Measurements from ENCODE around the gene AANAT. TPM values are rescaled to one million over a fixed set of nuclear protein-coding genes. Genes with fewer than 3 reads are reported as not detected.
"Not testable (repeated sequence)": the region's sequence is repeated elsewhere in the genome, so short reads cannot be mapped to it uniquely, and the experiment has no call there.

The AANAT gene
- polyA plus RNA-seq, 1 experiment: not detected

GRCh38 chr17:76510831-76511244 lies 43.4 kb downstream of the AANAT start:
- ChIA-PET POLR2A (no interaction called here), CTCF (interaction anchor here (0.7 to 19.7 kb wide), 7 partner anchors 12 to 126 kb away, joined by 3 to 442 read pairs (median 4); partner anchors contain the start of genes AANAT, SPHK1 and UBE2O)
- DNase-seq (ENCODE audit: low read depth): no peak
- TF ChIP-seq CTCF (IDR thresholded peaks at IDR 0.05; ENCODE audit: insufficient read depth, low read depth, low read length): no peak
- H3K27me3 ChIP-seq (ENCODE audit: control insufficient read depth, insufficient read depth, low read length): peaks cover 8% of the 10 kb centered on the region
- H3K4me3 ChIP-seq (ENCODE audit: low read depth, low read length): no peak overlapping the region
- no peaks in the 10 kb centered on the region for H3K36me3 ChIP-seq (ENCODE audit: control insufficient read depth, insufficient read depth, low read length)

GRCh38 chr17:76511668-76512365 lies 44.4 kb downstream of the AANAT start:
- Histone ChIP-seq H3K36me3 (ENCODE audit: control insufficient read depth, insufficient read depth, low read length) (no peaks in the 10 kb centered on the region), H3K27me3 (ENCODE audit: control insufficient read depth, insufficient read depth, low read length) (peaks cover 8% of the 10 kb centered on the region), H3K4me3 (ENCODE audit: low read depth, low read length) (no peak overlapping the region)
- no peak for DNase-seq (ENCODE audit: low read depth)
- no peak for TF ChIP-seq CTCF (IDR thresholded peaks at IDR 0.05; ENCODE audit: insufficient read depth, low read depth, low read length)
- ChIA-PET CTCF (interaction anchor here (0.7 to 19.7 kb wide), 9 partner anchors 11 to 204 kb away, joined by 3 to 442 read pairs (median 4); partner anchors contain the start of genes AANAT, PRCD, SPHK1 and UBE2O), POLR2A (no interaction called here)

GRCh38 chr17:76512366-76513305 lies 45.2 kb downstream of the AANAT start:
- ChIA-PET CTCF (interaction anchor here (0.7 to 19.7 kb wide), 9 partner anchors 10 to 203 kb away, joined by 3 to 442 read pairs (median 5); partner anchors contain the start of genes AANAT, PRCD, SPHK1 and UBE2O), POLR2A (no interaction called here)
- no peak for DNase-seq (ENCODE audit: low read depth)

GRCh38 chr17:76513306-76513692 lies 45.9 kb downstream of the AANAT start:
- no peak for TF ChIP-seq CTCF (IDR thresholded peaks at IDR 0.05; ENCODE audit: insufficient read depth, low read depth, low read length)
- H3K4me3 ChIP-seq (ENCODE audit: low read depth, low read length): no peak overlapping the region
- H3K36me3 ChIP-seq (ENCODE audit: control insufficient read depth, insufficient read depth, low read length): no peaks in the 10 kb centered on the region
- ChIA-PET POLR2A (no interaction called here), CTCF (interaction anchor here (1.1 to 19.7 kb wide), 5 partner anchors 9 to 168 kb away, joined by 3 to 442 read pairs (median 7); partner anchors contain the start of genes AANAT, PRCD and UBE2O)
- 0 out of 2 replicates have a peak, but pooled peaks cover 2% of the 10 kb centered on the region for H3K27me3 ChIP-seq (ENCODE audit: control insufficient read depth, insufficient read depth, low read length)
- DNase-seq (ENCODE audit: low read depth): no peak

More at GRCh38 chr17:76512366-76513305, 45.2 kb downstream of the AANAT start:
- TF ChIP-seq CTCF (IDR thresholded peaks at IDR 0.05; ENCODE audit: insufficient read depth, low read depth, low read length): no peak
- no peaks in the 10 kb centered on the region for H3K36me3 ChIP-seq (ENCODE audit: control insufficient read depth, insufficient read depth, low read length)
- no peak overlapping the region for H3K4me3 ChIP-seq (ENCODE audit: low read depth, low read length)
- H3K27me3 ChIP-seq (ENCODE audit: control insufficient read depth, insufficient read depth, low read length): peaks cover 4% of the 10 kb centered on the region

- POLR2A ChIA-PET; H3K36me3 ChIP-seq (ENCODE audit: control insufficient read depth, insufficient read depth, low read length); H3K27me3 ChIP-seq (ENCODE audit: control insufficient read depth, insufficient read depth, low read length); H3K4me3 ChIP-seq (ENCODE audit: low read depth, low read length); DNase-seq (ENCODE audit: low read depth): not testable (repeated sequence)
- CTCF ChIA-PET: interaction anchor here (1.5 to 19.7 kb wide), 3 partner anchors 8 to 54 kb away, joined by 4 to 442 read pairs (median 7); partner anchors contain the start of genes AANAT and UBE2O
Measured at GRCh38 chr17:76514355-76514754, 47.0 kb downstream of the AANAT start.

All from BJ (cell line).